HCT116 (cell line): ENCODE measurements around the gene CYP24A1. TPM values are rescaled to one million over a fixed set of nuclear protein-coding genes. Genes with fewer than 3 reads are reported as not detected.

Experiments used
- ATAC-seq: fragments of 200-7000 bp; cut with Tn5 transposase; 2 replicates; pipeline ENCODE4 v1.9.1; 2020; ENCODE audit warnings: mild to moderate bottlenecking, moderate library complexity
- BruUV-seq: library from RNA; stranded (reverse); fragments of 400-500 nt; replicated peaks from 2 replicates; lab custom pipeline; 2021; lab: Mats Ljungman, UMichigan
- CTCF ChIA-PET: fragments of 300-600 bp; sonication (Branson Sonifier 250); formaldehyde crosslinking; loops from one replicate; lab custom pipeline; 2021; ENCODE audit warnings: antibody characterized with exemption; lab: Charles Lee
- POLR2A ChIA-PET: fragments of 300-600, 350-600 bp; sonication (Branson Sonifier 250); formaldehyde crosslinking; loops from one replicate; lab custom pipeline; 2021; ENCODE audit warnings: antibody characterized with exemption; lab: Charles Lee
- RAD21 ChIA-PET, 2 experiments: fragments of 300-600 bp; sonication (Branson Sonifier 250); formaldehyde crosslinking; loops; one replicate each; lab custom pipeline; 2023; ENCODE audit warnings: low total read pairs in 2 of 2; ENCODE audit not compliant: uncharacterized antibody in 2 of 2, unreplicated experiment in 2 of 2, low non-redundant PET in 1 of 2; lab: Charles Lee
- DNase-seq: peaks from one replicate; pipeline ENCODE4 v3.0.0-alpha.2; 2010; ENCODE audit warnings: low read depth, low spot score
- H2AFZ ChIP-seq: fragments of 200-600 bp; shearing (Covaris generic), sonication (generic); 2 replicates; pipeline ENCODE4 v1.6.1; 2017; ENCODE audit warnings: low read depth, mixed run types, mixed read lengths, antibody characterized with exemption, low read length; ENCODE audit not compliant: poor library complexity, severe bottlenecking
- H3K27ac ChIP-seq: 2 replicates; pipeline ENCODE4 v1.5.1; 2012; ENCODE audit warnings: low read depth, low read length
- H3K27me3 ChIP-seq: fragments of 200-600 bp; sonication (generic); 2 replicates; pipeline ENCODE4 v1.6.1; 2016; ENCODE audit warnings: mixed run types, low read length, mixed read lengths; ENCODE audit not compliant: insufficient read depth
- H3K36me3 ChIP-seq, 2 experiments: fragments of 200-500 bp in 1 of 2; fragments of 200-600 bp in 1 of 2; sonication (Bioruptor generic) in 1 of 2; sonication (generic) in 1 of 2; 2 replicates each; pipeline versions ENCODE4 v1.5.1 to v1.6.1; 2014 to 2016; ENCODE audit warnings: low read length in 2 of 2, inconsistent platforms in 1 of 2, mixed read lengths in 1 of 2, mixed run types in 1 of 2; ENCODE audit not compliant: insufficient read depth in 2 of 2, control insufficient read depth in 1 of 2
- H3K4me1 ChIP-seq, 2 experiments: fragments of 200-600 bp in 1 of 2; sonication (generic) in 1 of 2; 2 replicates each; pipeline versions ENCODE4 v1.5.1 to v1.6.1; 2012 to 2017; ENCODE audit warnings: low read length in 2 of 2, inconsistent platforms in 1 of 2, mild to moderate bottlenecking in 1 of 2, mixed read lengths in 1 of 2, mixed run types in 1 of 2, moderate library complexity in 1 of 2; ENCODE audit not compliant: insufficient read depth in 2 of 2, control insufficient read depth in 1 of 2
- H3K4me2 ChIP-seq: fragments of 200-600 bp; sonication (generic); 2 replicates; pipeline ENCODE4 v1.6.1; 2017; ENCODE audit warnings: mixed run types, low read length, mixed read lengths
- H3K4me3 ChIP-seq, 2 experiments: fragments of 200-600 bp in 1 of 2; sonication (generic) in 1 of 2; replicated peaks in 1 of 2; 2 replicates each; pipeline ENCODE4 v1.5.1; 2011 to 2016; ENCODE audit warnings: low read length in 2 of 2, control low read depth in 1 of 2, low read depth in 1 of 2, mild to moderate bottlenecking in 1 of 2, mixed read lengths in 1 of 2, mixed run types in 1 of 2
- H3K79me2 ChIP-seq: fragments of 200-600 bp; sonication (generic); 2 replicates; pipeline ENCODE4 v1.6.1; 2017; ENCODE audit warnings: mild to moderate bottlenecking, mixed run types, low read length, moderate library complexity, mixed read lengths; ENCODE audit not compliant: insufficient read depth
- H3K9ac ChIP-seq: fragments of 200-600 bp; sonication (generic); 2 replicates; pipeline ENCODE4 v1.6.1; 2016; ENCODE audit warnings: low read length, mixed read lengths
- H3K9me2 ChIP-seq: fragments of 200-600 bp; sonication (generic), shearing (Covaris generic); 2 replicates; pipeline ENCODE4 v1.6.1; 2017; ENCODE audit warnings: mixed run types, mild to moderate bottlenecking, moderate library complexity; ENCODE audit not compliant: insufficient read depth
- H3K9me3 ChIP-seq, 2 experiments: fragments of 200-500 bp in 1 of 2; fragments of 200-600 bp in 1 of 2; sonication (Bioruptor generic) in 1 of 2; sonication (generic) in 1 of 2; 2 replicates each; pipeline ENCODE4 v1.6.1; 2014 to 2017; ENCODE audit warnings: low read length in 2 of 2, mixed read lengths in 2 of 2, inconsistent platforms in 1 of 2, low read depth in 1 of 2, mild to moderate bottlenecking in 1 of 2, mixed run types in 1 of 2, moderate library complexity in 1 of 2; ENCODE audit not compliant: control insufficient read depth in 1 of 2, insufficient read depth in 1 of 2
- H4K20me1 ChIP-seq: fragments of 200-600 bp; sonication (generic), shearing (Covaris generic); 2 replicates; pipeline ENCODE4 v1.6.1; 2017; ENCODE audit warnings: mixed run types, mild to moderate bottlenecking, moderate library complexity; ENCODE audit not compliant: insufficient read depth
- CEBPB ChIP-seq: IDR thresholded peaks from 2 replicates; pipeline ENCODE4 v1.6.1; 2012; ENCODE audit warnings: low read depth
- ELF1 ChIP-seq: IDR thresholded peaks from 2 replicates; pipeline ENCODE4 v1.6.1; 2012; ENCODE audit warnings: low read depth, borderline replicate concordance
- EZH2 ChIP-seq: fragments of 200-600 bp; sonication (generic); IDR thresholded peaks from 2 replicates; pipeline ENCODE4 v1.6.1; 2017; ENCODE audit warnings: antibody characterized with exemption, mixed run types
- FOSL1 ChIP-seq: IDR thresholded peaks from 2 replicates; pipeline ENCODE4 v1.6.1; 2012; ENCODE audit warnings: low read depth
- JUND ChIP-seq: IDR thresholded peaks from 2 replicates; pipeline ENCODE4 v1.6.1; 2012
- POLR2A ChIP-seq: IDR thresholded peaks from 2 replicates; pipeline ENCODE4 v1.7.0; 2011; ENCODE audit warnings: borderline replicate concordance; ENCODE audit not compliant: insufficient read depth, insufficient read length; ENCODE audit errors: extremely low read depth
- SIN3A ChIP-seq: IDR thresholded peaks from 2 replicates; pipeline ENCODE4 v1.6.1; 2012; ENCODE audit warnings: low read depth
- SP1 ChIP-seq: IDR thresholded peaks from 2 replicates; pipeline ENCODE4 v1.6.1; 2012; ENCODE audit warnings: low read depth
- SRF ChIP-seq: IDR thresholded peaks from 2 replicates; pipeline ENCODE4 v1.6.1; 2012; ENCODE audit warnings: low read depth
- YY1 ChIP-seq: IDR thresholded peaks from 2 replicates; pipeline ENCODE4 v1.6.1; 2011; ENCODE audit warnings: low read length, low read depth, moderate library complexity, mild to moderate bottlenecking; ENCODE audit not compliant: insufficient replicate concordance; ENCODE audit errors: extremely low read depth
- ZFX ChIP-seq: fragments of 450-650 bp; IDR thresholded peaks from 2 replicates; pipeline ENCODE4 v1.6.1; 2017
- ZNF274 ChIP-seq: fragments of 200-500 bp; sonication (Bioruptor generic); IDR thresholded peaks from 2 replicates; pipeline ENCODE4 v1.6.1; 2014; ENCODE audit warnings: mild to moderate bottlenecking, low read depth, low read length, inconsistent platforms
- intact Hi-C: fragments of 100-400 bp; cut with micrococcal nuclease; formaldehyde crosslinking; loops from 2 replicates; pipeline ENCODE4 v1.10.0; 2022
- total RNA-seq: library from RNA; stranded (reverse); gene quantifications from one replicate; pipeline ENCODE4 v1.2.1, GENCODE V29; 2021; ENCODE audit not compliant: unreplicated experiment
- TF ChIP-seq, protein P1 (sequence below): IDR thresholded peaks from 2 replicates; pipeline ENCODE4 v1.6.1; 2012

The CYP24A1 gene
- total RNA-seq, 1 experiment from 2014 or later, result 267 TPM

DNA sequence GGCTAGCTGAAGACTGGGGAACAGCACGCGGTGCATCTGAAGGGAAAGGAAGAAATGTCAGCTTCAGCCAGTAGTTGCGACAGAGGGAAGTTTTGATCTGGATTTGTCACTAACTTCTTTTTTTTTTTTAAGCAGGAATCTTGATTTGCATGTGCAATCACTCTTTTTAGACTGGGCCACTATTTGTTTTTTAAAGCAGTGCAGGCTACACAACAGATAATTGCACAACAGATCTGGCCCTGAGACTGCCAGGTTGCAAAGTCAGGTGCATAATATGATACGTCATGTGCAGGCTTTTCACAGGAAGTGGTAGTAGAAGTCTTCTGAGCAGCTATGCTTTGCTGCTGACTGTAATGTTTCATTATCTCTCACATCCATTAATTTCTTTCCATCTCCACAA, 47.6 kb upstream of the CYP24A1 start:
- Histone ChIP-seq H4K20me1 (no peaks in the 10 kb centered on the region; the same call in 1 of the 2 replicates), H3K79me2 (no peaks in the 10 kb centered on the region; the same call in 1 of the 2 replicates), H3K4me1 (no peaks in the 10 kb centered on the region), H3K36me3 (peaks cover 0 to 7% of the 10 kb centered on the region in 2 experiments; a peak in 2 of 4 replicates), H3K27ac (no peak overlapping the region), H3K27me3 (no peaks in the 10 kb centered on the region), H3K4me2 (no peak overlapping the region), H2AFZ (no peak overlapping the region), H3K9me2 (no peaks in the 10 kb centered on the region), H3K4me3 (no peak overlapping the region), H3K9me3 (no peaks in the 10 kb centered on the region), H3K9ac (no peak overlapping the region)
- CTCF ChIA-PET, result interaction anchor here (0.9 to 2.8 kb wide), 2 partner anchors 425 to 426 kb away, joined by 3 to 9 read pairs; no protein-coding TSS in a partner anchor
- DNase-seq (no peak), ATAC-seq (no peak)
- TF ChIP-seq EZH2, result no peak
- TF ChIP-seq, protein P1, sequence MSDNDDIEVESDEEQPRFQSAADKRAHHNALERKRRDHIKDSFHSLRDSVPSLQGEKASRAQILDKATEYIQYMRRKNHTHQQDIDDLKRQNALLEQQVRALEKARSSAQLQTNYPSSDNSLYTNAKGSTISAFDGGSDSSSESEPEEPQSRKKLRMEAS, result no peak
- no peak for TF ChIP-seq SP1
- no TSS peak for BruUV-seq
- intact Hi-C loops, result no loop called here
- POLR2A ChIA-PET, result no interaction called here
- RAD21 ChIA-PET, result no interaction called here

DNA sequence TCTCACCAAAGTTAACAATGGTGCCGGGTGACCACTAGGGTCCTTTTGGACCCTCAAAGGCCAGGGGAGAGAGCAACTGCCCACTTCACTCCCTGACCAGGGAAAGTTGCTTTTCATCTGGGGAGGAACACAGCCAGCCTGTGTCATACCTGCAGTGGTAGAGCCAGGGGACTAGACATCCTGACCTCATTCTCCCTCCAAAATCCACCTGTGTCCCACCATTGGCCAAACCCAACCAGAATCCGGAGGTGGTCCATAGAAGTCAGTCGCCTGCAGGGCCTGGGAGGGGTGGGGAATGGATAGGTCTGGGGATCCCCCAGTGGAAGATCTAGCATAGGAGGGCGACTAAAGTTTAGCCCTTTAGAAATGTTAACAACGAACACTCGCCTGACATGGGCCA, 46.9 kb upstream of the CYP24A1 start:
- RAD21 ChIA-PET, result no interaction called here
- intact Hi-C loops, result loop anchor here (1.0 kb wide), 1 partner anchor 426 kb away; no protein-coding TSS in a partner anchor
- CTCF ChIA-PET, result no interaction called here
- no peaks in the 10 kb centered on the region for H3K27me3 ChIP-seq
- no TSS peak for BruUV-seq
- TF ChIP-seq JUND (no peak), POLR2A (no peak), ZFX (no peak), ZNF274 (no peak), ELF1 (no peak), FOSL1 (no peak), CEBPB (no peak), SIN3A (no peak), SRF (no peak), YY1 (no peak), EZH2 (no peak)
- H3K4me2 ChIP-seq, result no peak overlapping the region
- H3K36me3 ChIP-seq, result peaks cover 6 to 12% of the 10 kb centered on the region in 2 experiments
- no peak overlapping the region for H2AFZ ChIP-seq
- no peaks in the 10 kb centered on the region; the same call in 1 of the 2 replicates for H4K20me1 ChIP-seq
- ATAC-seq (no peak), DNase-seq (no peak)
- no peaks in the 10 kb centered on the region for H3K9me2 ChIP-seq
- no peaks in the 10 kb centered on the region for H3K4me1 ChIP-seq
- no peak overlapping the region for H3K9ac ChIP-seq
- POLR2A ChIA-PET, result no interaction called here
- H3K4me3 ChIP-seq, result no peak overlapping the region
- H3K9me3 ChIP-seq, result no peaks in the 10 kb centered on the region
- H3K79me2 ChIP-seq, result peaks cover 6% of the 10 kb centered on the region; the same call in 1 of the 2 replicates
- H3K27ac ChIP-seq, result no peak overlapping the region
